HL-60 (cell line): Measurements from ENCODE around the gene SLC5A9.

ENCODE experiments used
- GABPA ChIP-seq: IDR thresholded peaks from 2 replicates; pipeline ENCODE4 v1.6.1; 2012; ENCODE audit warnings: low read depth
- POLR2AphosphoS5 ChIP-seq: IDR thresholded peaks from 2 replicates; pipeline ENCODE4 v1.6.1; 2012; ENCODE audit warnings: low read depth
- SPI1 ChIP-seq: IDR thresholded peaks from 2 replicates; pipeline ENCODE4 v1.6.1; 2012; ENCODE audit warnings: low read depth, mild to moderate bottlenecking, borderline replicate concordance
- TF ChIP-seq, protein P1 (sequence below): IDR thresholded peaks from 2 replicates; pipeline ENCODE4 v1.6.1; 2012; ENCODE audit warnings: low read depth; ENCODE audit not compliant: insufficient replicate concordance
- TF ChIP-seq, protein P2 (sequence below): IDR thresholded peaks from one replicate; pipeline ENCODE4 v1.5.1; 2011; ENCODE audit warnings: low read length, control low read depth, inconsistent platforms; ENCODE audit not compliant: insufficient read depth

DNA sequence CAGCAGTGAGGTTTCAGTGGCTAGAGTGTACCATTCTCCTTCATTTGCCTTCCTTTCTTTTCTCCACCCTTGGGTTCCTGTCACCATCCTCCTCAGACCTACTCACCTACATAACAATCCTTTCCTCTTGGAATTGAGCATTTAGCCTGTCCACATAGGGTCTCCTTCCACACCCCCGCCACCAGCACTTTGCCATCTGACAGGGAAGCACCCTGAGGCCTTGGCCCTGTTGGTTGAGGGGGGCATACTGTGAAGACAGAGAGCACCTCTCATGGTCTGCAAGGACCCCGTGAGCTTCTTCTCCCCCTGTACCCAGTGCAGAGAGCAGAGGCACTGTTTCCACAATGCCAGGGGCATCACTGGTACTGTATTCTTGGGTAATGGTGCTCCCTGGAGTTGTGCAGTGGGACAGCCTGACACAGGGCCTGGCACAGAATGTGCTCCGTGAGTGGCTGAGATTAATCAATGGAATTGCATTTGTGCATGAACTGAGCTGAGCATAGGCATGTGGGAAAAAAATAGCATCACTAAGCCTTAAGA is 14.9 kb upstream of the SLC5A9 start:
- TF ChIP-seq, protein P1, sequence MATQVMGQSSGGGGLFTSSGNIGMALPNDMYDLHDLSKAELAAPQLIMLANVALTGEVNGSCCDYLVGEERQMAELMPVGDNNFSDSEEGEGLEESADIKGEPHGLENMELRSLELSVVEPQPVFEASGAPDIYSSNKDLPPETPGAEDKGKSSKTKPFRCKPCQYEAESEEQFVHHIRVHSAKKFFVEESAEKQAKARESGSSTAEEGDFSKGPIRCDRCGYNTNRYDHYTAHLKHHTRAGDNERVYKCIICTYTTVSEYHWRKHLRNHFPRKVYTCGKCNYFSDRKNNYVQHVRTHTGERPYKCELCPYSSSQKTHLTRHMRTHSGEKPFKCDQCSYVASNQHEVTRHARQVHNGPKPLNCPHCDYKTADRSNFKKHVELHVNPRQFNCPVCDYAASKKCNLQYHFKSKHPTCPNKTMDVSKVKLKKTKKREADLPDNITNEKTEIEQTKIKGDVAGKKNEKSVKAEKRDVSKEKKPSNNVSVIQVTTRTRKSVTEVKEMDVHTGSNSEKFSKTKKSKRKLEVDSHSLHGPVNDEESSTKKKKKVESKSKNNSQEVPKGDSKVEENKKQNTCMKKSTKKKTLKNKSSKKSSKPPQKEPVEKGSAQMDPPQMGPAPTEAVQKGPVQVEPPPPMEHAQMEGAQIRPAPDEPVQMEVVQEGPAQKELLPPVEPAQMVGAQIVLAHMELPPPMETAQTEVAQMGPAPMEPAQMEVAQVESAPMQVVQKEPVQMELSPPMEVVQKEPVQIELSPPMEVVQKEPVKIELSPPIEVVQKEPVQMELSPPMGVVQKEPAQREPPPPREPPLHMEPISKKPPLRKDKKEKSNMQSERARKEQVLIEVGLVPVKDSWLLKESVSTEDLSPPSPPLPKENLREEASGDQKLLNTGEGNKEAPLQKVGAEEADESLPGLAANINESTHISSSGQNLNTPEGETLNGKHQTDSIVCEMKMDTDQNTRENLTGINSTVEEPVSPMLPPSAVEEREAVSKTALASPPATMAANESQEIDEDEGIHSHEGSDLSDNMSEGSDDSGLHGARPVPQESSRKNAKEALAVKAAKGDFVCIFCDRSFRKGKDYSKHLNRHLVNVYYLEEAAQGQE = no peak
- TF ChIP-seq, protein P2, sequence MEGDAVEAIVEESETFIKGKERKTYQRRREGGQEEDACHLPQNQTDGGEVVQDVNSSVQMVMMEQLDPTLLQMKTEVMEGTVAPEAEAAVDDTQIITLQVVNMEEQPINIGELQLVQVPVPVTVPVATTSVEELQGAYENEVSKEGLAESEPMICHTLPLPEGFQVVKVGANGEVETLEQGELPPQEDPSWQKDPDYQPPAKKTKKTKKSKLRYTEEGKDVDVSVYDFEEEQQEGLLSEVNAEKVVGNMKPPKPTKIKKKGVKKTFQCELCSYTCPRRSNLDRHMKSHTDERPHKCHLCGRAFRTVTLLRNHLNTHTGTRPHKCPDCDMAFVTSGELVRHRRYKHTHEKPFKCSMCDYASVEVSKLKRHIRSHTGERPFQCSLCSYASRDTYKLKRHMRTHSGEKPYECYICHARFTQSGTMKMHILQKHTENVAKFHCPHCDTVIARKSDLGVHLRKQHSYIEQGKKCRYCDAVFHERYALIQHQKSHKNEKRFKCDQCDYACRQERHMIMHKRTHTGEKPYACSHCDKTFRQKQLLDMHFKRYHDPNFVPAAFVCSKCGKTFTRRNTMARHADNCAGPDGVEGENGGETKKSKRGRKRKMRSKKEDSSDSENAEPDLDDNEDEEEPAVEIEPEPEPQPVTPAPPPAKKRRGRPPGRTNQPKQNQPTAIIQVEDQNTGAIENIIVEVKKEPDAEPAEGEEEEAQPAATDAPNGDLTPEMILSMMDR = no peak
- TF ChIP-seq GABPA (no peak), POLR2AphosphoS5 (no peak), SPI1 (no peak)
